Stomach (tissue), 4 donors: ENCODE data around the gene LYPLA2.

Source experiments
- EP300 ChIP-seq: sonication (generic); formaldehyde crosslinking; IDR thresholded peaks from one replicate; pipeline ENCODE4 v1.6.1; 2017; ENCODE audit warnings: antibody characterized with exemption
- POLR2A ChIP-seq, 4 donors: fragments of 450-650 bp; IDR thresholded peaks; one replicate each; pipeline ENCODE4 v1.6.1; 2016; ENCODE audit warnings: antibody characterized with exemption in 4 of 4, control low read depth in 2 of 4, mild to moderate bottlenecking in 1 of 4, moderate library complexity in 1 of 4
- POLR2AphosphoS5 ChIP-seq, 3 donors: sonication (generic); formaldehyde crosslinking; IDR thresholded peaks; one replicate each; pipeline ENCODE4 v1.6.1; 2016; ENCODE audit warnings: antibody characterized with exemption in 3 of 3
- TF ChIP-seq, protein P1 (sequence below), 7 experiments: fragments of 450-650 bp in 4 of 7; fragments of 200-600 bp in 3 of 7; sonication (generic) in 3 of 7; IDR thresholded peaks; one replicate each; pipeline ENCODE4 v1.5.1; 2016 to 2019; ENCODE audit warnings: antibody characterized with exemption in 7 of 7, control low read depth in 2 of 7, mild to moderate bottlenecking in 1 of 7

DNA sequence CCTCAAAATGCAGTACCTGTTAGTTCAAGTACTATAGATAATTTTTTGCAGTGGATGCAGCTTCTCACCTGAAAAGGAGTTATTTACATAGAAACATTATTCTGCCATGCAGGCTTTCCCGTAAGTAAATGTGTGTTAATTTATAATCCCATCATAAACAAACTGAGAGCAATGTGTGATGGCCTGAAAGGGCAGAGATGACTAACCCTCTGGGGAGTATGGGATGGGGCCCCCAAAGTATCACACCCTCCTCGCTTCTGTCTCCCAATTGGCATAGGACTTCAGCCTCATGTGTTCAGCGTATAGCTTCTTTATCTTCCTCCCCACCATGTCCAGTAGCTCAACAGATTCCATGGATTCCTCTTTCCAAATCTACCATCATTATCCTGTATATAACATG is 26.7 kb downstream of the LYPLA2 start:
- TF ChIP-seq, protein P1, sequence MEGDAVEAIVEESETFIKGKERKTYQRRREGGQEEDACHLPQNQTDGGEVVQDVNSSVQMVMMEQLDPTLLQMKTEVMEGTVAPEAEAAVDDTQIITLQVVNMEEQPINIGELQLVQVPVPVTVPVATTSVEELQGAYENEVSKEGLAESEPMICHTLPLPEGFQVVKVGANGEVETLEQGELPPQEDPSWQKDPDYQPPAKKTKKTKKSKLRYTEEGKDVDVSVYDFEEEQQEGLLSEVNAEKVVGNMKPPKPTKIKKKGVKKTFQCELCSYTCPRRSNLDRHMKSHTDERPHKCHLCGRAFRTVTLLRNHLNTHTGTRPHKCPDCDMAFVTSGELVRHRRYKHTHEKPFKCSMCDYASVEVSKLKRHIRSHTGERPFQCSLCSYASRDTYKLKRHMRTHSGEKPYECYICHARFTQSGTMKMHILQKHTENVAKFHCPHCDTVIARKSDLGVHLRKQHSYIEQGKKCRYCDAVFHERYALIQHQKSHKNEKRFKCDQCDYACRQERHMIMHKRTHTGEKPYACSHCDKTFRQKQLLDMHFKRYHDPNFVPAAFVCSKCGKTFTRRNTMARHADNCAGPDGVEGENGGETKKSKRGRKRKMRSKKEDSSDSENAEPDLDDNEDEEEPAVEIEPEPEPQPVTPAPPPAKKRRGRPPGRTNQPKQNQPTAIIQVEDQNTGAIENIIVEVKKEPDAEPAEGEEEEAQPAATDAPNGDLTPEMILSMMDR (IDR thresholded peaks at IDR 0.05) = no peak
- TF ChIP-seq EP300 (no peak), POLR2A (IDR thresholded peaks at IDR 0.05) (no peak), POLR2AphosphoS5 (IDR thresholded peaks at IDR 0.05) (no peak)
